ENCODE results near the gene AMBRA1.

AMBRA1 gene

GRCh38 chr11:46387919-46388618 lies 205.8 kb downstream of the AMBRA1 start:
- no peak for TF ChIP-seq ZNF565 (CRISPR knock-in tag; conservative IDR thresholded peaks at IDR 0.05; ENCODE audit: low read depth)
- no peak for TF ChIP-seq BACH2 (CRISPR knock-in tag; IDR thresholded peaks at IDR 0.05; ENCODE audit: borderline replicate concordance)
- TF ChIP-seq TCF4 (CRISPR knock-in tag; IDR thresholded peaks at IDR 0.05; ENCODE audit: borderline replicate concordance): no peak
- TF ChIP-seq PATZ1 (CRISPR knock-in tag; IDR thresholded peaks at IDR 0.05; ENCODE audit: borderline replicate concordance): no peak
- TF ChIP-seq ESRRG (CRISPR knock-in tag; IDR thresholded peaks at IDR 0.05): no peak
- no peak for TF ChIP-seq ZNF70 (CRISPR knock-in tag; IDR thresholded peaks at IDR 0.05)
- no peak for ATAC-seq

- TF ChIP-seq RARB (CRISPR knock-in tag; IDR thresholded peaks at IDR 0.05) (no peak), ISL1 (CRISPR knock-in tag; IDR thresholded peaks at IDR 0.05) (no peak)
- no peak for ATAC-seq
Observed at GRCh38 chr11:46387456-46387855, 206.4 kb downstream of the AMBRA1 start.

GRCh38 chr11:46386674-46387073 lies 207.1 kb downstream of the AMBRA1 start:
- ATAC-seq: no peak
- TF ChIP-seq ARNTL (CRISPR knock-in tag; IDR thresholded peaks at IDR 0.05; ENCODE audit: borderline replicate concordance, low read depth) (no peak), CSDC2 (CRISPR knock-in tag; IDR thresholded peaks at IDR 0.05) (no peak), ZNF8 (CRISPR knock-in tag; IDR thresholded peaks at IDR 0.05) (no peak), PPARA (CRISPR knock-in tag; IDR thresholded peaks at IDR 0.05; ENCODE audit: borderline replicate concordance) (no peak), ZFP30 (CRISPR knock-in tag; IDR thresholded peaks at IDR 0.05) (no peak), ZNF70 (CRISPR knock-in tag; IDR thresholded peaks at IDR 0.05) (no peak), SNAI2 (CRISPR knock-in tag; IDR thresholded peaks at IDR 0.05) (no peak), ESRRG (CRISPR knock-in tag; IDR thresholded peaks at IDR 0.05) (no peak), TOX (CRISPR knock-in tag; IDR thresholded peaks at IDR 0.05; ENCODE audit: borderline replicate concordance) (no peak), GLIS3 (CRISPR knock-in tag; IDR thresholded peaks at IDR 0.05) (no peak), TCF4 (CRISPR knock-in tag; IDR thresholded peaks at IDR 0.05; ENCODE audit: borderline replicate concordance) (no peak), CREB5 (CRISPR knock-in tag; IDR thresholded peaks at IDR 0.05; ENCODE audit: low read depth) (no peak)

GRCh38 chr11:46386005-46386578 lies 207.7 kb downstream of the AMBRA1 start:
- no peak for TF ChIP-seq ZC3H10 (CRISPR knock-in tag; IDR thresholded peaks at IDR 0.05)
- no peak for TF ChIP-seq ZNF565 (CRISPR knock-in tag; conservative IDR thresholded peaks at IDR 0.05; ENCODE audit: low read depth)
- TF ChIP-seq CSDC2 (CRISPR knock-in tag; IDR thresholded peaks at IDR 0.05): no peak
- TF ChIP-seq ZNF8 (CRISPR knock-in tag; IDR thresholded peaks at IDR 0.05): no peak
- TF ChIP-seq GLIS3 (CRISPR knock-in tag; IDR thresholded peaks at IDR 0.05): no peak
- TF ChIP-seq ZFP30 (CRISPR knock-in tag; IDR thresholded peaks at IDR 0.05): no peak
- no peak for TF ChIP-seq ZFP3 (CRISPR knock-in tag; IDR thresholded peaks at IDR 0.05)
- TF ChIP-seq BACH2 (CRISPR knock-in tag; IDR thresholded peaks at IDR 0.05; ENCODE audit: borderline replicate concordance): no peak
- TF ChIP-seq ZNF70 (CRISPR knock-in tag; IDR thresholded peaks at IDR 0.05): no peak
- TF ChIP-seq RARB (CRISPR knock-in tag; IDR thresholded peaks at IDR 0.05): no peak
- no peak for TF ChIP-seq TCF4 (CRISPR knock-in tag; IDR thresholded peaks at IDR 0.05; ENCODE audit: borderline replicate concordance)
- no peak for ATAC-seq

GRCh38 chr11:46385169-46386004 lies 208.4 kb downstream of the AMBRA1 start:
- TF ChIP-seq ARNTL (CRISPR knock-in tag; IDR thresholded peaks at IDR 0.05; ENCODE audit: borderline replicate concordance, low read depth) (no peak), ZNF8 (CRISPR knock-in tag; IDR thresholded peaks at IDR 0.05) (no peak), TCF4 (CRISPR knock-in tag; IDR thresholded peaks at IDR 0.05; ENCODE audit: borderline replicate concordance) (no peak), SNAI2 (CRISPR knock-in tag; IDR thresholded peaks at IDR 0.05) (no peak), TOX (CRISPR knock-in tag; IDR thresholded peaks at IDR 0.05; ENCODE audit: borderline replicate concordance) (no peak), ZNF70 (CRISPR knock-in tag; IDR thresholded peaks at IDR 0.05) (no peak), BACH2 (CRISPR knock-in tag; IDR thresholded peaks at IDR 0.05; ENCODE audit: borderline replicate concordance) (no peak), CREB5 (CRISPR knock-in tag; IDR thresholded peaks at IDR 0.05; ENCODE audit: low read depth) (no peak), ZC3H10 (CRISPR knock-in tag; IDR thresholded peaks at IDR 0.05) (no peak), RARB (CRISPR knock-in tag; IDR thresholded peaks at IDR 0.05) (no peak), POU6F1 (CRISPR knock-in tag; IDR thresholded peaks at IDR 0.05; ENCODE audit: borderline replicate concordance, low read depth) (no peak), TSHZ2 (CRISPR knock-in tag; IDR thresholded peaks at IDR 0.05) (no peak), OSR1 (CRISPR knock-in tag; IDR thresholded peaks at IDR 0.05) (no peak)
- no peak for ATAC-seq

All from SK-N-SH treated with all-trans-retinoic acid at 6 μM for 48 hours (cell line).